HepG2 (cell line): ENCODE measurements around the gene DSCAML1. TPM values are rescaled to one million over a fixed set of nuclear protein-coding genes. Genes with fewer than 3 reads are reported as not detected.

Experiments
- ERF ChIP-seq: IDR thresholded peaks from 2 replicates; pipeline ENCODE4 v1.6.1; 2018; ENCODE audit warnings: missing biosample characterization, missing genetic modification reagents
- FOXK2 ChIP-seq: fragments of 450-650 bp; IDR thresholded peaks from 2 replicates; pipeline ENCODE4 v1.6.1; 2016
- FOXP1 ChIP-seq, 2 experiments: fragments of 450-650 bp in 1 of 2; IDR thresholded peaks; 2 replicates each; pipeline ENCODE4 v1.6.1; 2017 to 2018; ENCODE audit warnings: antibody characterized with exemption in 1 of 2
- MED8 ChIP-seq: sonication (generic); formaldehyde crosslinking; IDR thresholded peaks from 2 replicates; pipeline ENCODE4 v1.8.1; 2023; ENCODE audit warnings: mild to moderate bottlenecking, missing genetic modification reagents; ENCODE audit not compliant: insufficient replicate concordance
- POLR2AphosphoS5 ChIP-seq: IDR thresholded peaks from 2 replicates; pipeline ENCODE4 v1.6.1; 2012; ENCODE audit warnings: low read depth, low read length
- REXO4 ChIP-seq: sonication (generic); formaldehyde crosslinking; IDR thresholded peaks from 2 replicates; pipeline ENCODE4 v1.8.0; 2022; ENCODE audit warnings: missing genetic modification reagents, mild to moderate bottlenecking, borderline replicate concordance
- SRSF9 ChIP-seq: fragments of 200-400 bp; formaldehyde crosslinking; IDR thresholded peaks from 2 replicates; pipeline ENCODE4 v1.6.1; 2018; ENCODE audit warnings: borderline replicate concordance, mild to moderate bottlenecking, low read depth, low read length; ENCODE audit not compliant: insufficient read depth, poor library complexity, severe bottlenecking
- TBP ChIP-seq: sonication (generic); formaldehyde crosslinking; IDR thresholded peaks from 2 replicates; pipeline ENCODE4 v1.5.0; 2020; ENCODE audit warnings: missing genetic modification reagents
- TBX3 ChIP-seq: fragments of 450-650 bp; IDR thresholded peaks from 2 replicates; pipeline ENCODE4 v1.6.1; 2017; ENCODE audit warnings: antibody characterized with exemption, mild to moderate bottlenecking, inconsistent platforms, borderline replicate concordance
- ZFP82 ChIP-seq: sonication (generic); formaldehyde crosslinking; IDR thresholded peaks from 2 replicates; pipeline ENCODE4 v1.5.1; 2020; ENCODE audit warnings: mild to moderate bottlenecking, missing genetic modification reagents, borderline replicate concordance
- ZFX ChIP-seq: sonication (generic); formaldehyde crosslinking; IDR thresholded peaks from 2 replicates; pipeline ENCODE4 v1.4.0; 2020; ENCODE audit warnings: mild to moderate bottlenecking, low read depth, missing genetic modification reagents, moderate library complexity
- ZMYM4 ChIP-seq: sonication (generic); formaldehyde crosslinking; IDR thresholded peaks from 2 replicates; pipeline ENCODE4 v1.8.1; 2023; ENCODE audit warnings: mild to moderate bottlenecking, missing genetic modification reagents
- ZNF143 ChIP-seq: sonication (generic); formaldehyde crosslinking; IDR thresholded peaks from 2 replicates; pipeline ENCODE4 v1.4.0; 2020; ENCODE audit warnings: missing genetic modification reagents
- ZNF331 ChIP-seq: sonication (generic); formaldehyde crosslinking; IDR thresholded peaks from 2 replicates; pipeline ENCODE4 v1.4.0; 2020; ENCODE audit warnings: missing genetic modification reagents
- ZNF367 ChIP-seq: sonication (generic); formaldehyde crosslinking; IDR thresholded peaks from 2 replicates; pipeline ENCODE4 v1.4.0; 2020; ENCODE audit warnings: missing genetic modification reagents, borderline replicate concordance
- ZNF550 ChIP-seq: sonication (generic); formaldehyde crosslinking; IDR thresholded peaks from 2 replicates; pipeline ENCODE4 v1.4.0; 2020; ENCODE audit warnings: mild to moderate bottlenecking, missing genetic modification reagents, borderline replicate concordance
- polyA plus RNA-seq, 8 experiments: library from polyadenylated mRNA; depleted of rRNA in 3 of 8; stranded (reverse) in 7 of 8; unstranded in 1 of 8; fragments of >200 nt; fragmentation: Illumina TruSeq in 4 of 8; extraction: Trizol in 4 of 8; gene quantifications; 2 replicates each; pipeline versions ENCODE4 v1.2.1 to v1.2.3, GENCODE V29; 2011 to 2016; ENCODE audit warnings: low read depth in 4 of 8, missing spikeins in 1 of 8, mixed read lengths in 1 of 8; ENCODE audit not compliant: insufficient read depth in 1 of 8
- total RNA-seq, 5 experiments: library from RNA; depleted of rRNA; stranded (reverse); fragments of >200 nt; fragmentation: Illumina TruSeq; extraction: Trizol; gene quantifications; 2 replicates each; pipeline ENCODE4 v1.2.3, GENCODE V29; 2016; ENCODE audit warnings: low read depth in 1 of 5
- TF ChIP-seq, protein P1 (sequence below): sonication (generic); formaldehyde crosslinking; IDR thresholded peaks from 2 replicates; pipeline ENCODE4 v1.4.0; 2020; ENCODE audit warnings: missing genetic modification reagents
- TF ChIP-seq, protein P2 (sequence below): sonication (generic); formaldehyde crosslinking; IDR thresholded peaks from 2 replicates; pipeline ENCODE4 v1.5.1; 2020; ENCODE audit warnings: mild to moderate bottlenecking, missing genetic modification reagents, moderate library complexity
- TF ChIP-seq, protein P3 (sequence below): IDR thresholded peaks from 2 replicates; pipeline ENCODE4 v1.6.1; 2016; ENCODE audit warnings: missing biosample characterization, missing genetic modification reagents, low read depth
- TF ChIP-seq, protein P4 (sequence below): sonication (generic); formaldehyde crosslinking; IDR thresholded peaks from 2 replicates; pipeline ENCODE4 v1.8.1; 2023; ENCODE audit warnings: missing genetic modification reagents, mild to moderate bottlenecking, borderline replicate concordance

The DSCAML1 gene
- total and polyA plus RNA-seq, 2 of the 13 experiments (the other 11 are each of a cell fraction or from before 2014, with no cell fraction given) = 0.29 to 0.40 TPM

DNA sequence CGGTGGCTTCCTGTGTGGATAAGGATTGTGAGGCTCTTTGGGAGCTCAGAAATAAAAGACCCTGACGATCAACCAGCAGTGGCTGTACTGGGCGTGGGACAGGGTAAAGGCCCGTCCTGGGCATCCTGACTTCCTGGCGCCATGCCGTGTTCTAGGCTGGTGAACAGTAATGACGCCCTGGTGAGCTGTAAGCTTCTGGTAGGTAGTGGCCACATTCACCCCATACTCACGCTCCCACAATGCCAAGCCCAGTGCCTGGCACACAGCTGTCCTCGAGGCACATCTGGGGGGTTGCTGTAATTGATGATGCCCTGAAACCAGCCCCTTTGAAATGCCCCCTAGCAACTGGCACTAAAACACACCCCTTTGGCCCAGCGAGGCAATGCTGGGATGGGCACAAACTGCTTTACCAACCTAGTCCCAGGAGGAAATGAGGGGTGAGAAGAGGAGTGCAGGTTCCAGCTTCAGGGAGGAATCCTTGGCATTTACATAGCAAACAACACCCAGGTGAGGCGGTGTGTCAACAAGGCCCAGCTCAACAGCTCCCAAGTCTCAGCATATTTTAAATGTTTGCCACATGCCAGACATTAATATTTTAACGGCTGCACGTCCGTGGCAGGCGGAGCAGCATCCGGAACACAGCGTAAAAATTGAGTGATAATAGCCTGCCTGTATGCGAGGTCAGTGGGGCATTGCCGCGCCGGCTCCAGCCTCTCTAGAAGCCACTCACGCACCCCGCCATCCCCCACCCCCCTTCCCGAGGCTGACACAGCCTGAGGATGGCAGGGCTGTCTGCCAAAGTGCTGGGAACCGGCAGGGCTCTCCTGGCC is 79.3 kb downstream of the DSCAML1 start (continued):
- TF ChIP-seq, protein P1, sequence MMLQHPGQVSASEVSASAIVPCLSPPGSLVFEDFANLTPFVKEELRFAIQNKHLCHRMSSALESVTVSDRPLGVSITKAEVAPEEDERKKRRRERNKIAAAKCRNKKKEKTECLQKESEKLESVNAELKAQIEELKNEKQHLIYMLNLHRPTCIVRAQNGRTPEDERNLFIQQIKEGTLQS (CRISPR knock-in tag) = no peak
- TF ChIP-seq MED8 (no peak), SRSF9 (no peak), ZFX (CRISPR knock-in tag) (peak; percentile 21; the same call in 1 of the 2 replicates), ZNF331 (CRISPR knock-in tag) (no peak), ZFP82 (CRISPR knock-in tag) (no peak), ERF (no peak), REXO4 (CRISPR knock-in tag) (no peak), POLR2AphosphoS5 (no peak), ZNF550 (CRISPR knock-in tag) (no peak), ZMYM4 (no peak), FOXK2 (no peak), TBX3 (0 out of 2 replicates have a peak, but pooled peaks have one; percentile 27), ZNF367 (CRISPR knock-in tag) (no peak), TBP (CRISPR knock-in tag) (no peak), ZNF143 (CRISPR knock-in tag) (no peak), FOXP1 (IDR thresholded peaks at IDR 0.05) (no peak), FOXP1 (CRISPR knock-in tag; IDR thresholded peaks at IDR 0.05) (peak; percentile 14; the same call in 1 of the 2 replicates)
- TF ChIP-seq, protein P2, sequence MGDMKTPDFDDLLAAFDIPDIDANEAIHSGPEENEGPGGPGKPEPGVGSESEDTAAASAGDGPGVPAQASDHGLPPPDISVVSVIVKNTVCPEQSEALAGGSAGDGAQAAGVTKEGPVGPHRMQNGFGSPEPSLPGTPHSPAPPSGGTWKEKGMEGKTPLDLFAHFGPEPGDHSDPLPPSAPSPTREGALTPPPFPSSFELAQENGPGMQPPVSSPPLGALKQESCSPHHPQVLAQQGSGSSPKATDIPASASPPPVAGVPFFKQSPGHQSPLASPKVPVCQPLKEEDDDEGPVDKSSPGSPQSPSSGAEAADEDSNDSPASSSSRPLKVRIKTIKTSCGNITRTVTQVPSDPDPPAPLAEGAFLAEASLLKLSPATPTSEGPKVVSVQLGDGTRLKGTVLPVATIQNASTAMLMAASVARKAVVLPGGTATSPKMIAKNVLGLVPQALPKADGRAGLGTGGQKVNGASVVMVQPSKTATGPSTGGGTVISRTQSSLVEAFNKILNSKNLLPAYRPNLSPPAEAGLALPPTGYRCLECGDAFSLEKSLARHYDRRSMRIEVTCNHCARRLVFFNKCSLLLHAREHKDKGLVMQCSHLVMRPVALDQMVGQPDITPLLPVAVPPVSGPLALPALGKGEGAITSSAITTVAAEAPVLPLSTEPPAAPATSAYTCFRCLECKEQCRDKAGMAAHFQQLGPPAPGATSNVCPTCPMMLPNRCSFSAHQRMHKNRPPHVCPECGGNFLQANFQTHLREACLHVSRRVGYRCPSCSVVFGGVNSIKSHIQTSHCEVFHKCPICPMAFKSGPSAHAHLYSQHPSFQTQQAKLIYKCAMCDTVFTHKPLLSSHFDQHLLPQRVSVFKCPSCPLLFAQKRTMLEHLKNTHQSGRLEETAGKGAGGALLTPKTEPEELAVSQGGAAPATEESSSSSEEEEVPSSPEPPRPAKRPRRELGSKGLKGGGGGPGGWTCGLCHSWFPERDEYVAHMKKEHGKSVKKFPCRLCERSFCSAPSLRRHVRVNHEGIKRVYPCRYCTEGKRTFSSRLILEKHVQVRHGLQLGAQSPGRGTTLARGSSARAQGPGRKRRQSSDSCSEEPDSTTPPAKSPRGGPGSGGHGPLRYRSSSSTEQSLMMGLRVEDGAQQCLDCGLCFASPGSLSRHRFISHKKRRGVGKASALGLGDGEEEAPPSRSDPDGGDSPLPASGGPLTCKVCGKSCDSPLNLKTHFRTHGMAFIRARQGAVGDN = peak; percentile 31
- TF ChIP-seq, protein P3, sequence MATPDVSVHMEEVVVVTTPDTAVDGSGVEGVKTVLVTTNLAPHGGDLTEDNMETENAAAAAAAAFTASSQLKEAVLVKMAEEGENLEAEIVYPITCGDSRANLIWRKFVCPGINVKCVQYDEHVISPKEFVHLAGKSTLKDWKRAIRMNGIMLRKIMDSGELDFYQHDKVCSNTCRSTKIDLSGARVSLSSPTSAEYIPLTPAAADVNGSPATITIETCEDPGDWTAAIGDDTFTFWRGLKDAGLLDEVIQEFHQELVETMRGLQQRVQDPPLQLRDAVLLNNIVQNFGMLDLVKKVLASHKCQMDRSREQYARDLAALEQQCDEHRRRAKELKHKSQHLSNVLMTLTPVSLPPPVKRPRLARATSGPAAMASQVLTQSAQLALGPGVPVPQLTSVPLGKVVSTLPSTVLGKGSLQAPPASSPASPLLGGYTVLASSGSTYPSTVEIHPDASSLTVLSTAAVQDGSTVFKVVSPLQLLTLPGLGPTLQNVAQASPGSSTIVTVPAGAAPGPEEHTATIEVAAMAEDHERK (CRISPR knock-in tag) = no peak
- TF ChIP-seq, protein P4, sequence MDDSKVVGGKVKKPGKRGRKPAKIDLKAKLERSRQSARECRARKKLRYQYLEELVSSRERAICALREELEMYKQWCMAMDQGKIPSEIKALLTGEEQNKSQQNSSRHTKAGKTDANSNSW = no peak
